Upper lobe of right lung (tissue), 1 donor: Measurements from ENCODE around the gene TFE3. TPM values are rescaled to one million over a fixed set of nuclear protein-coding genes. Genes with fewer than 3 reads are reported as not detected.

Experiments used
- ATAC-seq: fragments of 200-7000 bp; cut with Tn5 transposase; one replicate; pipeline ENCODE4 v1.9.1; 2020; ENCODE audit warnings: mild to moderate bottlenecking, moderate library complexity
- DNase-seq: peaks from one replicate; pipeline ENCODE4 v3.0.0-alpha.2; 2020
- H3K27ac ChIP-seq: fragments of 200-600 bp; one replicate; pipeline ENCODE4 v1.8.0; 2022
- H3K27me3 ChIP-seq: fragments of 200-600 bp; one replicate; pipeline ENCODE4 v1.8.0; 2022; ENCODE audit warnings: mild to moderate bottlenecking
- H3K36me3 ChIP-seq: fragments of 200-600 bp; one replicate; pipeline ENCODE4 v1.8.0; 2022
- H3K4me1 ChIP-seq: fragments of 200-600 bp; one replicate; pipeline ENCODE4 v1.8.0; 2022
- H3K4me3 ChIP-seq: fragments of 200-600 bp; one replicate; pipeline ENCODE4 v1.8.0; 2022; ENCODE audit warnings: mild to moderate bottlenecking
- H3K9me3 ChIP-seq: fragments of 200-600 bp; one replicate; pipeline ENCODE4 v1.8.0; 2022
- CTCF ChIP-seq: fragments of 200-600 bp; IDR thresholded peaks from one replicate; pipeline ENCODE4 v1.8.0; 2022; ENCODE audit warnings: antibody characterized with exemption
- intact Hi-C: fragments of 100-400 bp; cut with DNase I; formaldehyde crosslinking; loops from one replicate; pipeline ENCODE4 v1.11.0; 2022
- total RNA-seq: library from RNA; stranded (reverse); fragmentation: NEBNext Ultra II Directional; extraction: Animal tissue kit (Norgen Biotek cat#: 25700); gene quantifications from one replicate; pipeline ENCODE4 v1.2.1, GENCODE V29; 2021
- donor health status: DM: no; HTN: yes; CAD: no; lungs with severe emphysema.

TFE3 gene
- total RNA-seq, 1 donor from 2014 or later = 62.4 TPM

- H3K9me3 ChIP-seq = no peaks in the 10 kb centered on the region
- intact Hi-C loops = no loop called here
- no peaks in the 10 kb centered on the region for H3K36me3 ChIP-seq
- TF ChIP-seq CTCF = no peak
- no peaks in the 10 kb centered on the region for H3K4me1 ChIP-seq
- H3K27me3 ChIP-seq = no peaks in the 10 kb centered on the region
- DNase-seq (no peak), ATAC-seq (no peak)
- H3K27ac ChIP-seq = no peak overlapping the region
- H3K4me3 ChIP-seq = no peak overlapping the region
Observed at GRCh38 chrX:49070988-49071387, 27.8 kb upstream of the TFE3 start.

GRCh38 chrX:49069038-49069437 lies 25.9 kb upstream of the TFE3 start:
- no peak for TF ChIP-seq CTCF
- DNase-seq (no peak), ATAC-seq (no peak)
- Histone ChIP-seq H3K9me3 (no peaks in the 10 kb centered on the region), H3K36me3 (no peaks in the 10 kb centered on the region), H3K4me3 (no peak overlapping the region), H3K27ac (no peak overlapping the region), H3K27me3 (no peaks in the 10 kb centered on the region), H3K4me1 (no peaks in the 10 kb centered on the region)
- intact Hi-C loops = no loop called here

GRCh38 chrX:49067285-49068120 lies 24.3 kb upstream of the TFE3 start:
- DNase-seq = no peak
- Histone ChIP-seq H3K36me3 (no peaks in the 10 kb centered on the region), H3K27me3 (no peaks in the 10 kb centered on the region), H3K4me3 (no peak overlapping the region), H3K27ac (no peak overlapping the region), H3K4me1 (no peaks in the 10 kb centered on the region), H3K9me3 (no peaks in the 10 kb centered on the region)
- ATAC-seq = no peak
- intact Hi-C loops = no loop called here
- no peak for TF ChIP-seq CTCF

- no peaks in the 10 kb centered on the region for H3K36me3 ChIP-seq
- intact Hi-C loops = no loop called here
- no peak overlapping the region for H3K27ac ChIP-seq
- ATAC-seq = no peak
- no peak for TF ChIP-seq CTCF
- no peaks in the 10 kb centered on the region for H3K4me1 ChIP-seq
- H3K9me3 ChIP-seq = no peaks in the 10 kb centered on the region
- no peaks in the 10 kb centered on the region for H3K27me3 ChIP-seq
- DNase-seq = no peak
- no peak overlapping the region for H3K4me3 ChIP-seq
Observed at GRCh38 chrX:49066690-49067089, 23.5 kb upstream of the TFE3 start.

- Histone ChIP-seq H3K4me1 (no peaks in the 10 kb centered on the region), H3K36me3 (no peaks in the 10 kb centered on the region), H3K27me3 (no peaks in the 10 kb centered on the region), H3K9me3 (no peaks in the 10 kb centered on the region), H3K27ac (no peak overlapping the region), H3K4me3 (no peak overlapping the region)
- intact Hi-C loops = no loop called here
- DNase-seq (no peak), ATAC-seq (no peak)
- no peak for TF ChIP-seq CTCF
Observed at GRCh38 chrX:49066278-49066677, 23.1 kb upstream of the TFE3 start.
